T-helper 1 cell treated with Interleukin-12 subunit alpha and Interleukin-12 subunit beta and Interleukin-4 antibody, amounts not matched to agents 30 ng/mL and 1 ng/mL, for 36 hours (primary cell): ENCODE measurements around the gene SPOCK1. TPM values are rescaled to one million over a fixed set of nuclear protein-coding genes. Genes with fewer than 3 reads are reported as not detected.

ENCODE experiments used
- intact Hi-C: fragments of 100-400 bp; cut with micrococcal nuclease; formaldehyde crosslinking; loops from one replicate; pipeline ENCODE4 v1.15.1; 2024
- total RNA-seq: library from RNA; stranded (reverse); gene quantifications from 2 replicates; pipeline ENCODE4 v1.2.3, GENCODE V29; 2022

The SPOCK1 gene
- total RNA-seq, 1 donor from 2014 or later: 0.27 TPM

DNA sequence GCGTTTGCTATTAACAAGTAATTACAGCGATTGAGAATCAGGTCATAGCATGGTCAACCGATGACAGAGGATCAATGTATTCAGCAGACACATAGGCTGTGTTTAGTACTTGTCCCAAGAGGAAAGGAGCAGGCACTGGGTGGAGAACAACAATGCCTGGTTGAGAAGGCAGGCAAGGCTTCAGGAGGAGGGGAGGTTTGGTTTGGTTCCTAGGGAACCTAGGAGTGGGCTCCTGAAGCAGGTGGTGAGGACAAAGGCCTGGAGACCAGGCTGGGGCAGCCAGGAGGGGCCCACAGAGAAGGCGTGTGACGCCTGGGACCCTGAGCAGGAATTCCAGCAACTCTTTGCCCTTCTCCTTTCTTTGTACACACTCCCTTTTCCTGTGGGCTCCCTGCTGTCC, 195.6 kb downstream of the SPOCK1 start:
- intact Hi-C loops: no loop called here

DNA sequence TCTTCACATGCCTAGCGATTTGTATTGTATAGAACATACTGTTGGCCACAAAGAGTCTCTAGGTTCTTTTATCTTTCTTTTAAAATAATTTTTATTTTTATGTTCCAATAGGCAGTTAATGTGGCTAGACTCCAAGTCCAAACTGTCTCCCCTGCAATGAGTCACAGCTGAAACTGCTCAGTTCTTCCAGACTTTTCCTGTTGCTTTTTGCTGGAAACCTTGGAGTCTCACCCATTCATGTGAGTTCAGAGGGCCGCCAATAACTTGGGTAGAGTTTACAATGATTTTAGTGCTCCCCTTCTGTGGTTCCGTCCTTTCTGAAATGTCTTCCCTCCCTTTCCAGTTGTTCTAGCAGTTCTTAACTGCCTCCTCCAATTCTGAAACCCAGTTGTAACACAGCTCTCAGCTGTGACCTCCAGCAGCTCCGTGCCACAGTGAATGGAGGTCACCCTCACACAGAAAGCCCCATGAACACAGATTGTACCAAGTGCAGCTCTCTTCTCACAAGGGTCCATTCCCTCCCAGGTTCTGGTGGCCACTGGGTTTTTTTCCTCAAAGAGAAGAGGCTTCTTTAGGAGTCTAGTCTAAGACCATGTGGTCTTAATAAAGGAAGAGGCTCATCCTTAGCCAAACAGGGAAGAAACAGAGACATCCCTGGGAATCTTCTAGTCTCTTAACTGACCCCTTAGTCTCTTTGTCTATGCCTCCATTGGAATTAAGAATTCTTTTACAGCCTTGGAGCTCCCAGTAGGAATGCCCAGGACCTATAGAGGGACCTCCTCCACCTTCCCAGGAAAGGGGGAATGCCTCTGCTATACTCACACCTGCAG, 198.5 kb downstream of the SPOCK1 start:
- intact Hi-C loops: no loop called here

DNA sequence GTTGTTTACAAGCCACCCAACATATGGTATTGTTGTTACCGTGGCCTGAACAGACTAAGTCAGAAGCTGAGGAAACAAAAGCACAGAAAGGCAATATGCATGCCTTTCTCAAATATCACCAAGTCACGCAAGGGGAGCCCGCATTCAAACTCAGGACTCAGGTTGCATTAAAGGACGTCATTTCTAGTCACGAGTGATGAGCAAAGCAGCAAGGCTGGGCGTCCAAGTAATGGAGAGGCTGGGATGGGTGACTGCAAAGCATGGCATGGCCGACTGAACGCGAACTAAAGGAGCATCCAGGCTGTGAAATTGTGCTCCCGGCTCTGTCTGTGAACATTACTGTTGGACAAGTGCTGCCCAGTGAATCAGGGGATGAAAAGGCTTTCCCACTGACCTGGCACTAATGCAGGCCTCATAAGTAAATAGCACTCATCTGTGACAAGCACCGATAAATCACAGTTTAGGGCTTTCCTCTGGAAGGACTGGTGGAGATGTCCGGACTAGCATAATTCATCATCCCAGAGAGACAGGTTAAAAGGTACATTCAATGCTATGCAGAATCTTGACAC, 202.8 kb downstream of the SPOCK1 start:
- intact Hi-C loops: no loop called here

DNA sequence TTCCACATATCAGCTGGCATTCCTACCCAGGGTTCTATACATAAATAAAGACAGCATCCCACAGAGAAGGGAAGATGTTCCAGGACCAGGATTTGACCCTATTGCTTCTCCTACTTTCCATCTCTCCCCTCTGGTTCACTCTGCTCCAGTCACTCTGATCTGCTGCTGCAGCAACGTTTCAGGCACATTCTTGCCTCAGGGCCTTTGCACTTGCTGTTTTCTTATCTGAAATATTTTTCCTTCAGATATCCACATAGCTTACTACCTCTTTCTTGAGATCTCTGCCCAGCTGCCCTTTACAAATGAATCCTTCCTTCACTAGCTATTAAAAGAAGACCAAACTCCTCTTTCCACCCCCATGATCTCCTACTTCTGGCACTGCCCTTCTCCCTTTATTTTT, 204.5 kb downstream of the SPOCK1 start:
- intact Hi-C loops: no loop called here

DNA sequence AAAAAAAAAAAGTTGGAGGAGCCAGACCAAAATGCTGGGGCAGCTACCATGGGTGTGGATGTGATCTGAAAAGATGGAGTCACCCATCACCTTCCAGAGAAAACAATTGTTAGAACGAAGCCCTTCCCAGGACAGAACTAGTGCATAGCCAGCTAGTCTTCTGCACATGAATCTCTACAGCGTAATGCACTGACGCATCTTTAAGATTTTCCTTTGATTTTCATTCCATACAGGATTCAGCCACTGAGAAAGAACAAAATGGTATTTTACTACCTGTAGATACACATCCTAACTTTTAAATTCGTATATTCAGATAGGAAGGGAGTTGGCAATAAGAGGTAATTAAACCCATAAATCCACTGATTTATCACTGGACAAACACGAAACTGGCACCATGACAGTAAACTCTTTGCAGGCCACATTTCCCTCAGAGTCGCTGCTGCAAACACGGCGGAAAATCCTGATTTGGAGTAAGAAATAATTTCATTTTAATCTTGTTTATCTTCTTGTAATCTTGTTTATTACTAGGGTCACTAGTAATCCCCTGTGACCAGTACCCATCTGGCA, 206.6 kb downstream of the SPOCK1 start:
- intact Hi-C loops: no loop called here

DNA sequence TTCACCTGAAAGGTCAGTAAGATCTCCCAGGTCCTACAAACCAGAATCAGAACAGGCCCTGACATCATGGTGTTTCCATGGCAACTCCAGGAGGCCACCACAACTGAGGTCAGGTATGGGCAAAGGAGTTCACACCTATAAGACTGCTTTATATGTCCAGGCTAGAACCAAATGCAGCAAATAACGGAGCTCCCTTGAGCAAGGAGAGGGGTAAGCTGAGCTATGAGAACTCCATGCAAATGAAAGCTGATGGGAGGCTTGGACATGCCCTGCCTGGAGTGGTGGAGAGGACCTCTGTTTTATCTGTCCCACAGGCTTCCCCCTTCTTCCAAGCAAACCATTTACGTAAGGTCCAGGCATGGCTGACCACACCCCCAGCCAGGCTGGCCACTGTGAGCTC, 207.7 kb downstream of the SPOCK1 start:
- intact Hi-C loops: no loop called here

DNA sequence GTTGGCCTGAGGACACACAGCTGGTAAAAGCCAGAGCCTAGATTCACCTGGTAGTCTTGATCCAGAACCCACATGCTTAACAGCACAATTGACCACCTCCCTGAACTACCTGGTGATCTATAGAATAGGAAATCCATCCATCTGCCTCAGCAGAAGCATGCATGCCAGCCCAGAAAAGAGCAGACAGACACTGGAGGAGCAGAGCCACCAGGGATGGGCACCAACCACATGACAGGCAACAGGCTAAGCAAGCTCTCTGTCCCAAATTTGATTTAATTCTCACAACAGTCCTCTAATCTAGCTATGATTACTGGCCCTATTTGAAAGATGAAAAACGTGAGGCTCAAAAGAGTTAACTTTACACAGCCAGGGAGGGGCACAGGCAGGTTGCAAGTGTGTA, 208.1 kb downstream of the SPOCK1 start:
- intact Hi-C loops: no loop called here

DNA sequence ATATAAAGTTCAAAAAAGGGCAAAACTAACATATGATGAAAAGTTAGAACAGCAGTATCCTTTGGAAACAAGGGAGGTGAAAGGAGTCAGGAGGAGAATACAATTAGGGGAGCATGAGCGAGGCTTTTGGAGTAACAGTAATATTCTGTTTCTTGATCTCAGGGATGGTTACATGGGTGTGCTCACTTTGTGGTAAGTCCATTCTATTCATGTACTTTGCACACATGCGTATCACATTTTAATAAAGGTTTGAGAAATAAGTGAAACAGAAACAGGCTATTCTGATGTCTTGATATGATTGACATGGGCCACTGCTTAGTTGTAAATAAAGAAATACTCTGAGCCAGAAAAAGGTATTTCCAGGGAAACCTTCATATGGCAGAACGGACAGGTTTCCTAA, 208.8 kb downstream of the SPOCK1 start:
- intact Hi-C loops: no loop called here

DNA sequence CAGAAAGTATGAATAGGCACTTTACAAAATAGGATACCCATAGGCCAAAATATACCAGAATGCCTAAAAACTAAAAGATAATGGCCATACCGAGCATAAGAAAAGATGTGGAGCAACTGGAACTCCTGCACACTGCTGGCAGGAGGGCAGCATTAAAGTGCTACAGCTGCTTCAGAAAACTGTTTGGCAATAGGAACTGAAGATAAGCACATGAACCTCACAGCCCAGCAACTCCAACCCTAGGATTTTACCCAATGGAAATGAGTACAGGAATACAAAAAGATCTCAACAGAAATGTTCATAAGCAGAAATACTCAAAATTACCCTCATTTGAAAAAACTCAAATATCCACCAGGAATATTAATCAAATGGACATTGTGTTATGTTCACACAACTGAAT, 209.3 kb downstream of the SPOCK1 start:
- intact Hi-C loops: no loop called here

DNA sequence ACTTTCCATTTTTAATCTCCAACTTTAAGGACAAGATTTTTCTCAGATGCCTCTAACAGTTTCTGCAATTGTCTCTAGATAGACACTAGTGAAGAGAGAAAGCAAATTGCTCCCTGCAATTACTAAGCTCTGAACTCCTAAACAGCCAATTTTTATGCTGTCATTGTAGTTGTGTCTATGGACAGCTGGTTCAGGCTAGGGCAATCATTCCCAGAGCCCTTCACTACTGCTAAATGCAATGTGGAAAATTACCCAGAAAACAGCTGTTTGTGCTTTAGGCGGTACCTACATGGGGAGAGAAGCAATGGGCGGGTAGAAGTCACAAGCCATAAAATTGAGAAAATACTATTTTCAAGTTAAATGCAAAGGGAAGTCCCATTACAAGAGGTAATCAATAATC, 211.6 kb downstream of the SPOCK1 start:
- intact Hi-C loops: no loop called here

DNA sequence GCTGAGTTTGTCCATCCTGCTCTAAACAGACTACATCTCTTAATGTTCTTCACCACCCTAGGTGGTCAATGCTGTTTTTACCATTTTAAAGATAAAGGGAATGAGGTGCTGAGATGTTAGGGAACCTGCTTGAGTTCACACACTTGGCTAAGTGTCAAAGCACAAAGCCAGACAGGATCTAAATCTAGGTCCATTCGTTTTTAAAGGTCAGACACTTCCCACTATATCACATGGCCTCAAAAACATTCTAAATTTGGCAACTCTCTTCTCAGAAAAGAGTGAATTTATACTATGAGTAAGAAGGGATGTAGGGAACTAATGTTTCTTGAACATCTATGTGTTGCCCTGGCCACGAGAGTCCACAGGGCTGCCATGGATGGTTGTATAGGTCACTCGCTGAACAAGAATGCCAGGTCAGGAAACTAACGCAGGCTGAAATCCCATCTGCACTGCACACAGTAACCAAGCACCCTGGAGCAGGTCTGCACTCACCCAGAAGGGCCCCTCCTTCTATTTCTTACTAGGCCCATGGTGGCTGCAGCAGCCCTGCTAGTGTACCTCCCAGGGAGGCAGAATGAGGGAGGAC, 213.0 kb downstream of the SPOCK1 start:
- intact Hi-C loops: no loop called here

DNA sequence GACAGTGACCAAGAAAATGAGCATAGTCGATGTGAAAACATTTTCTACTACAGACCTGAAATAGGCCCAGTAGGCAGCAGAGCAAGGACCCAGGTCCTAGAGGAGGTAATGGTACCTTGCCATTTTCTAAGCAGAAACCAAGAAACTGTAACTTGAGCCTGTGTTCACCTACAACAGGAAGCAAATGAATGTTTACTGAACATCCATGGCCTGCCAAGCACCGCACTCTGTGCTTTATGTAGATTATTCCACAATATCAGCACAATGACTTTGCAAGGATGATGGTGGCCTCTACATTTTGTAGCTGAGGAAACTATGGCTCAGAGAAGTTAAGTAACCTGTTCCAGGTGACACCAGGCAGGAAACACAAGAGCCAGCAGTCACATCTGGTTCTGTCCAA, 215.3 kb downstream of the SPOCK1 start:
- intact Hi-C loops: no loop called here

DNA sequence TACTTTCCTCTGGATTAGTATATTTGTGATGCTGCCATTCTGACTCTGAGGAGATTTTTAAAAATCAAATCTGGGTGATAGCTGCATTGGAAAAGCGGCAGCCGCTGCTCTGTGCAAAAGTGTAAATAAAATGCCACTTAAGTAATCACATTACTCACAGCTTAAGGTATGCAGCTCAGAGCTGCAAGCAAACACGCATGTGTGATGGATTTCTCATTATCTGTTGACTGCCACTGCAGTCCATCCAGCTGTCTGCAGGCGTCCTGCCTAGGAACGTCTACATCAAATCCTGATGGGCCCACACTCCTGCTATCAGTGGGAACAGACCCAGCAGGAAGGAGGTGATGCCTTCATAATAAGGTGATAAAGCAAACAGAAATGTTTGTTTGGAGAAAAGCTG, 216.9 kb downstream of the SPOCK1 start:
- intact Hi-C loops: no loop called here

DNA sequence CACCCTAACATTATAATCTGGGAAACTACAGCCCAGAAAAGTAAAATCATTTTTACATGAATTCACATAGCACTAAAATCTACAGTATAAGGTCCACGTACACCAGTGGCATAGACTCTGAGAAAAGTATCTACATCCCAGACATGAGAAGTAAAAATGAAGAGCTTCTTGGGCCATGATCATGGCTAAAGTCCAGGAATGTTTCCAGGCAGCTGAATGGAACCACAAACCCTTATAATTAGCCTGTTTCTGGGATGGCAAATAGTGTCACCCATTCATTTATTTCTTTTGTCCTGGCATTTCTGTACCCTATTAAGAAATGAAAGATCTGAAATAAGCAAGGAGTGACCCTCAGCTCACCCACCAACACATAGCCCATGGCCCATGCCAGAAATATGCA, 217.9 kb downstream of the SPOCK1 start:
- intact Hi-C loops: no loop called here

DNA sequence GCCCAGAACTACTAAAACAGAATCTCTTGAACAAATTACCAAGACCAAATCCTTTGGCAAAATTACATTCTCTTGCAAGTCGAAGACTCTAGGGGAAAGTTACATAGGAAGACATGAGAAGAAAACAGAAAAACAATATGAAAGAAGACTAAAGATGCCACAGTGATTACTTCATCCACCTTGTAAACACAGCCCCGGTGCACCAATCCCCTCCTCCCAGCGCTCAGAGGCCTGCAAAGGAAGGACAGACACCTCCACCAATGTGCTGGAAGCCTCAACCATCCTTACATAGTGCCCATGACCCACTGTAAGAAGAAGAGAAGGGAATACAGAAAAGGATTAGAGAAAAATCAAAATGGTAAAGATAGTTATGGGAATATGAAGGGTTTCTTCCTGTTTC, 218.5 kb downstream of the SPOCK1 start:
- intact Hi-C loops: no loop called here

DNA sequence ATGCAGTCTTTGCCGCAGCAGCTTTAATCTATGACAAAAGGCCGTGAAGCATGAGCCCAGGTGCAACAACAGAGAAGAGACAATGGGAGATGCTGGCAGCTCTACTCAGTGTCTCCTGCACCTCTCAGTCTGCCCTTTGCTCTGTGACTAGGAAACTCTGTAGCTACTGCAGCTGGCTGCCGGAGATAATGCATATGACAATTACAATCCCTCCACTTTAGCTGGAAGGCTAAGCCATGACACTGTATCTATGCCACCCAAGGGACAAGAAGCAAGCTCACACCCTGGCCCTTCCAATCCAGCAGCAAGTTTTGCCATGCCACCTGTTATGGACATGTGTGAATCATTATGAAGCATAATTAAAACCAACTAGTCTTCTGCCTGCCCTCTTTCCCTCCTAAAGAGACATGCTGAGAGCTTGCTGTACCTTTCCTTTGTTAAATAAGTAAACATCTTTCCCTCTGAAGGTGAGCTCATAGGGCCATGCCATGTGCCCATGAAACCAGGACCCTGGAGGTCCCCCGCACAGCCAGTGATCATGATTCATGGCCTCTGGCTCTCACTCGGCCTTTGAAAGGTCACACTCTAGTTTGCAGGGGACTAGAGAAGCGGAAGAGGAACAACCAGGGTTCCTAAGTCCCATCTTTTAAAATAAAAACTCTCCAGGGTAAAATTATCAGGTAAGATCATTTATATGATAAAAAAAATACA, 219.4 kb downstream of the SPOCK1 start:
- intact Hi-C loops: no loop called here

DNA sequence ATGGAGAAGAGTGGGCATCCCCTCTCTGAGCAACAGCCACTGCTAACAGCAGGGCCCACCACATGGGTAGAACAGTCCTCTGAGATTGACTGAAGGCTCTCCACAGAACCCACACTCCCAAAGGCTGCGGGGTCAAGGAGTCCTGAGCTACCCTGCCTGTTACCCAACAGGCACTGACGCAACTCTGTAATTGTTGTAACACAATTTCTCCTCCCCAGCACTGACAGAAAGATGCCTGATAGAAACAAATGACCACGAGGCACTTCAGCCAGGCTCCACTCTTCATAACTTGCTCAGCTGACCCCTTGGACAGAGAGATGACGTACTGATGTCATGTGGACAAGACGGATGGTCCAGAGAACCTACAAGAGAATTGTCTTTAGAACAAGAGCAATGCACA, 220.7 kb downstream of the SPOCK1 start:
- intact Hi-C loops: no loop called here

DNA sequence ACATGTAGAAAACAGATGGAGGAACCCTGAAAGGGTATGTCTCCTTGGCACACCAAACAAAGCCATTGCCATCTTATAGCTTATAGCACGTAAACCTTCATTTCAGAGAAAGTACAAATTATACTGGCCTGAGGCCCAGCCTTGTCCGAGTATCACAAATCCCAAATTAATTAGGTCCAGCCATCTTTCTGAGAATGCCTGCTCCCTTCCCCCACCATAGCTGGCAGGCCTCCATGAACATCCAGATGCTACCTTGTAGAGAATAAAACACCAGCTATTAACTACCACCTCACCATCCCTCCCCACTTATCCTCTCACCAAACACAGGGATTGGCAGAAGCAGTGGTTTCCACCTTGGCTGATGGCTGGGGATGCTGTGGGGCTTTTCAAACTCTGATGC, 224.0 kb downstream of the SPOCK1 start:
- intact Hi-C loops: no loop called here

DNA sequence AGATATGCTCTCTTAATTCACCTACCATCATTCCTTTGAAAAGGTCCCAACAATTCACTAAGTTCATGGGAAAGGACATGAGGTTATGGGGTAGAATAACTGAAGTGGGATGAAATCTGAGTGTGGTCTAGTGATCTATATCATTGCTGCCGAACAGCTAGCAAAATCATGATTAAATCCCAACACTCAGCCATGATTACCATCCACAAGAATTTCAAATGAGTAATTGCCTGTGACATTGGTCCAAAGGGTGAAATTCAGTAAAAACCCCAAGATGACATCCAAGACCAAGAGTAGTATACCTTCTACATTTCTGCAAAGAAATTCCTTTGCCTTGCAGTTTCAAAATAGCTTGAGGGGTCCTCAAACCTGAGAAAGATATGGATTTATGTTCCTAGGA, 225.6 kb downstream of the SPOCK1 start:
- intact Hi-C loops: no loop called here

DNA sequence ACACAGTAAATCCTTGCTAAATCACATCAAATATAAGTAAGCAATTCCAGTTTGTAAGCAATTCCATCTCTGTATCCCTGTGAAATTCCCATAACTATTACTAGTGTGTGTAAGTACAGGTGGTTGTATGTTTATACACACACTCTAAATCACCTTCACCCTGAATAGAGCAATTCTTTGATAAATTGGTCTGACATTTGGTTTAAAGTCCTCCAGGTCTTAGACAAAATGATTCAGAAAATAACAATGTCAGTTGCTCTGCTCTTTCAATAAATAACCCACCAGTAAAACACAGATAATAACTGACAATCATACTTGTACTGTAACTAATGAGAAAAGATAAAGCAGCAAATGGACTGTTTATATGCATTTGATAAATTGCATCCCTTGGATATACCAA, 226.3 kb downstream of the SPOCK1 start:
- intact Hi-C loops: no loop called here

DNA sequence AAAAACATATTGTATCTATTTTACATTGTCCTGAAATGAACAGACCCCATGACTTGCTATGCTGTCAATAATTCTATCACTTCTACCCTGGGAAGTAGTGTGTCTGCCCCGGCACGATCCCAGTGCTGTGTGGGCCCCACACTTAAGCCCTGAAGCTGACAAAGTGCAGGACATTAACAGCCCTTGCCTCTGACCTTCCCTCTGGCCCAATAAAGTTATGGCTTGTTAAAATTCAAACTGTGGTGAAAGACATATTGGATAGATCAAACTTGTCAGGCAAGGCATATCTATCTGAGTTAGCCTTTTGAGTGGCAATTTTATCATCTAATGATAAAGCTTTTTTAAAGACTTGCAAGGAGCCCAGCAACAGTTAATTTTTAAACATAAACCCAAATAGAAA, 229.2 kb downstream of the SPOCK1 start:
- intact Hi-C loops: no loop called here

DNA sequence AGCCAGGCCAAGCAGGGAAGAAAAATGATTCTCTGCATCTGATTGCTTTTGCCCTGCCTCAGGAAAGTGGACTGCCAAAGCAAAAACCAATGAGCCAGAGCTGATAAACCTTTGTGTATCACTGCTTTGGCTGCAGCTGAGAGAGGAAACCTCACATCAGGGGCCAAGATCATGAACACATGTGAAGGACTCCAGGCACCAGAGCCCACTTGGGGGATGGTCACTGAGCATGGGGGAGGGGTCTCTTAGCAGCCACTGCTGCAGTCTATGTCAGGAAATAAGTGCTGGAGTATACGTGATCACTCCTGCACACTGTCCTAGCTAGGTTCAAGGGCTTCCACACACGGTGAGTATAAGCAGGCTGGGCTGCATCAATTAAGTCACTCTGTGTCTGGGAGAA, 229.9 kb downstream of the SPOCK1 start:
- intact Hi-C loops: no loop called here
